ENCODE data around the gene FKBP9. TPM values are rescaled to one million over a fixed set of nuclear protein-coding genes. Genes with fewer than 3 reads are reported as not detected.

The FKBP9 gene
- total and polyA plus RNA-seq, 2 donors (not counting 3 experiments of a cell fraction or from before 2014, with no cell fraction given) = 88.7 to 124 TPM

GRCh38 chr7:32910195-32910594 lies 47.0 kb upstream of the FKBP9 start:
- no peaks in the 10 kb centered on the region for H3K4me1 ChIP-seq (ENCODE audit: control insufficient read depth, extremely low read depth, insufficient read depth, low read length)
- H2AFZ ChIP-seq (ENCODE audit: low read depth, low read length) = no peak overlapping the region
- H3K79me2 ChIP-seq (ENCODE audit: control insufficient read depth, insufficient read depth, low read length) = no peaks in the 10 kb centered on the region
- H4K20me1 ChIP-seq (replicated peaks; ENCODE audit: control insufficient read depth, extremely low read depth, insufficient read depth, low read length) = no peaks in the 10 kb centered on the region
- no peaks in the 10 kb centered on the region for H3K9me3 ChIP-seq (replicated peaks; ENCODE audit: control insufficient read depth, insufficient read depth, low read length)
- dilution Hi-C loops (cut with MboI; ENCODE audit: extremely low pct_ligation_motif_present, low sequenced_read_pairs) = no loop called here
- intact Hi-C loops (cut with micrococcal nuclease) = no loop called here
- no peaks in the 10 kb centered on the region for H3K36me3 ChIP-seq (ENCODE audit: control insufficient read depth in 2 of 2, extremely low read depth in 1 of 2, insufficient read depth in 2 of 2, low read length in 2 of 2)
- no peak overlapping the region for H3K9ac ChIP-seq (replicated peaks; ENCODE audit: extremely low read depth, insufficient read depth, low read length)
- no peak overlapping the region for H3K4me3 ChIP-seq (replicated peaks in 1 of 3; ENCODE audit: insufficient read depth in 1 of 3, low read depth in 1 of 3, low read length in 3 of 3)
- no peak overlapping the region for H3K4me2 ChIP-seq (ENCODE audit: insufficient read depth, low read length)
- H3K9me1 ChIP-seq (replicated peaks; ENCODE audit: control insufficient read depth, extremely low read depth, insufficient read depth, low read length) = no peaks in the 10 kb centered on the region
- POLR2A ChIA-PET = no interaction called here
- FAIRE-seq (no peak), DNase-seq (ENCODE audit: low read depth, low spot score) (no peak)
- TF ChIP-seq POLR2AphosphoS5 (IDR thresholded peaks at IDR 0.05; ENCODE audit: insufficient read depth, low read depth, low read length) = no peak
- no peak for TF ChIP-seq FOS (IDR thresholded peaks at IDR 0.05; ENCODE audit: borderline replicate concordance, insufficient read depth, low read length)
- CTCF ChIA-PET = no interaction called here
- H3K27ac ChIP-seq (ENCODE audit: insufficient read depth, low read depth, low read length) = no peak overlapping the region
- no TSS peak for BruUV-seq (replicated peaks)
- H3K27me3 ChIP-seq (ENCODE audit: control insufficient read depth in 2 of 2, insufficient read depth in 2 of 2, low read length in 2 of 2) = no peaks in the 10 kb centered on the region

DNA sequence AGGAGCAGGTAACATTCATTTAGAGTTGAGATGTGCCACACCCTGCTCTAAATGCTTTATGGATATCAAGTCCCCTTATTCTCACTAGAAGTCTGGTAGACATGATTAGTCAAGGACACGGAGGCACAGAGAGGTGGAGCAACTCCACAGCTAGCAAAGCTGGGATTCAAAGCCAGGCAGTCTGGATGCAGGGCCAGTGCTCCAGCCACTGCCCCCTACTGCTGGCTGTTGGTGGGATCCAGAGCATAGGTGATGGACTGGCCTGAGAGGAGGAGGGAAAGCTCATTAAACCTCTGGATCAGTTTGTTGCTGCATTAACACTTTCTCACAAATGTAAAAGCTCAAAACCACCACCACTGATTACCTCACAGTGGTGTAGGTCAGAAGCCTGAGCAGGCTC lies 43.1 kb upstream of the FKBP9 start:
- Histone ChIP-seq H3K4me2 (ENCODE audit: insufficient read depth, low read length) (no peak overlapping the region), H3K4me1 (ENCODE audit: control insufficient read depth, extremely low read depth, insufficient read depth, low read length) (no peaks in the 10 kb centered on the region), H3K36me3 (ENCODE audit: control insufficient read depth in 2 of 2, extremely low read depth in 1 of 2, insufficient read depth in 2 of 2, low read length in 2 of 2) (peaks cover 2 to 11% of the 10 kb centered on the region in 2 experiments), H2AFZ (ENCODE audit: low read depth, low read length) (no peak overlapping the region), H3K79me2 (ENCODE audit: control insufficient read depth, insufficient read depth, low read length) (no peaks in the 10 kb centered on the region), H4K20me1 (replicated peaks; ENCODE audit: control insufficient read depth, extremely low read depth, insufficient read depth, low read length) (no peaks in the 10 kb centered on the region), H3K9ac (replicated peaks; ENCODE audit: extremely low read depth, insufficient read depth, low read length) (no peak overlapping the region), H3K4me3 (replicated peaks in 1 of 3; ENCODE audit: insufficient read depth in 1 of 3, low read depth in 1 of 3, low read length in 3 of 3) (no peak overlapping the region), H3K9me3 (replicated peaks; ENCODE audit: control insufficient read depth, insufficient read depth, low read length) (no peaks in the 10 kb centered on the region), H3K9me1 (replicated peaks; ENCODE audit: control insufficient read depth, extremely low read depth, insufficient read depth, low read length) (no peaks in the 10 kb centered on the region), H3K27ac (ENCODE audit: insufficient read depth, low read depth, low read length) (no peak overlapping the region), H3K27me3 (ENCODE audit: control insufficient read depth in 2 of 2, insufficient read depth in 2 of 2, low read length in 2 of 2) (no peaks in the 10 kb centered on the region)
- no TSS peak for BruUV-seq (replicated peaks)
- no peak for DNase-seq (ENCODE audit: low read depth, low spot score)
- intact Hi-C loops (cut with micrococcal nuclease) = no loop called here
- ChIA-PET POLR2A (no interaction called here), CTCF (interaction anchor here (1.3 kb wide), 1 partner anchor 114 kb away, joined by 3 read pairs; no protein-coding TSS in a partner anchor)
- dilution Hi-C loops (cut with MboI; ENCODE audit: extremely low pct_ligation_motif_present, low sequenced_read_pairs) = no loop called here
- FAIRE-seq = no peak
- no peak for TF ChIP-seq EZH2 (IDR thresholded peaks at IDR 0.05; ENCODE audit: borderline replicate concordance, low read depth, low read length, severe bottlenecking)
- TF ChIP-seq CTCF (IDR thresholded peaks at IDR 0.05; ENCODE audit: extremely low read depth in 1 of 2, insufficient read depth in 1 of 2, low read depth in 1 of 2, low read length in 2 of 2) = peak in 1 of 2 donors; percentile 26
- no peak for TF ChIP-seq POLR2A (IDR thresholded peaks at IDR 0.05; ENCODE audit: low read depth, low read length)
- TF ChIP-seq JUN (IDR thresholded peaks at IDR 0.05; ENCODE audit: borderline replicate concordance, insufficient read depth, insufficient read length, low read depth) = no peak
- TF ChIP-seq, protein P1, sequence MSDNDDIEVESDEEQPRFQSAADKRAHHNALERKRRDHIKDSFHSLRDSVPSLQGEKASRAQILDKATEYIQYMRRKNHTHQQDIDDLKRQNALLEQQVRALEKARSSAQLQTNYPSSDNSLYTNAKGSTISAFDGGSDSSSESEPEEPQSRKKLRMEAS (IDR thresholded peaks at IDR 0.05; ENCODE audit: insufficient read depth, insufficient read length) = no peak
- no peak for TF ChIP-seq GATA2 (IDR thresholded peaks at IDR 0.05; ENCODE audit: insufficient read depth, insufficient read length, low read depth, low read length)
- no peak for TF ChIP-seq FOS (IDR thresholded peaks at IDR 0.05; ENCODE audit: borderline replicate concordance, insufficient read depth, low read length)

All from endothelial cell of umbilical vein (primary cell).